Neural crest cell (in vitro differentiated cells): ENCODE data around the gene TANC1. TPM values are rescaled to one million over a fixed set of nuclear protein-coding genes. Genes with fewer than 3 reads are reported as not detected.
A peak's percentile ranks its signal among the peaks of the same experiment; 100 is the strongest.

Experiments
- DNase-seq: peaks from one replicate; pipeline ENCODE4 v3.0.0; 2021; ENCODE audit warnings: low read depth, mixed read lengths, low spot score
- H3K27ac Mint-ChIP-seq: one replicate; pipeline ENCODE4 v1.8.0; 2021; ENCODE audit warnings: mild to moderate bottlenecking, mixed read lengths; ENCODE audit not compliant: unreplicated experiment
- H3K27me3 Mint-ChIP-seq: 2 replicates; pipeline ENCODE4 v1.8.0; 2021; ENCODE audit warnings: low read depth, mild to moderate bottlenecking, mixed read lengths
- H3K36me3 Mint-ChIP-seq: 2 replicates; pipeline ENCODE4 v1.8.0; 2021; ENCODE audit warnings: low read depth, mild to moderate bottlenecking, mixed read lengths
- H3K4me1 Mint-ChIP-seq: 2 replicates; pipeline ENCODE4 v1.8.0; 2021; ENCODE audit warnings: mixed read lengths
- H3K4me3 Mint-ChIP-seq: one replicate; pipeline ENCODE4 v1.8.0; 2021; ENCODE audit warnings: mild to moderate bottlenecking, mixed read lengths
- H3K9me3 Mint-ChIP-seq: 2 replicates; pipeline ENCODE4 v1.8.0; 2021; ENCODE audit warnings: mixed read lengths
- total RNA-seq: library from RNA; stranded (reverse); gene quantifications from 2 replicates; pipeline ENCODE4 v1.2.1, GENCODE V29; 2021
- TF ChIP-seq, protein P1 (sequence below): fragments of 200-600 bp; sonication (generic); conservative IDR thresholded peaks from 2 replicates; pipeline ENCODE4 v1.5.0; 2021; ENCODE audit warnings: antibody characterized with exemption, mild to moderate bottlenecking

Gene TANC1
- total RNA-seq, 1 donor from 2014 or later = 13.2 TPM

DNA sequence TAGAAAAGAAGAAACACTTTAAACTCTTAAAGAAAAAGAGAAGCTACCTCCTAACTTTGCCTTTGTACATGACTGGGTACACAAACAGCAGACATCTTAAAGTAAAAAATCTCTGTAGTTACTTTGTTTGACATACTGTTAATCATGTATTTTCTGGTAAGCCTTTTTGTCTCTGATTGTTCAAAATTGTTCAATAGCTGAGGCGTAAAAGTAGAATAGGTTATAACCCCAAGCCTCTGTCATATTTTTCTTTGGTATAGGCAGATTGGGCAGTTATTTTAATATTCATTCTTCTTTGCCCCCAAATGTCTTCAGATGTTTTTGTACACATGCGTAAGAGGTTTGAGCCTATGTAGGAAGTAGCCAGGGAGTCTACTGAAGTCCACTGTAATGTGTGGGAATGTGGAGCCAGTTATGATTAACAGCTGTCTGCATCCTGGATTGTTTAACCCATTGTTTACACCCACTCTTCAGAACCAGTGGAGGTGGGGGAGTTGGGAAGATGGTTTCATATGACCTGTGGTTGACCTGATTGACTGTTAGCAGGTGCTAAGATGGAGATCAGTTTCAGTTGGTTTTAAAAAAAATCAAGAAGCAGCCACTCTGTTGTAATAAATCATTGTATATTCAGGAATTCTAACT, 150.5 kb downstream of the TANC1 start:
- no peaks in the 10 kb centered on the region for H3K27me3 Mint-ChIP-seq
- no peak overlapping the region for H3K4me3 Mint-ChIP-seq
- no peak for DNase-seq
- no peaks in the 10 kb centered on the region for H3K9me3 Mint-ChIP-seq
- no peak overlapping the region for H3K27ac Mint-ChIP-seq
- H3K36me3 Mint-ChIP-seq = peaks cover 3% of the 10 kb centered on the region
- peaks cover 14% of the 10 kb centered on the region for H3K4me1 Mint-ChIP-seq
- TF ChIP-seq, protein P1, sequence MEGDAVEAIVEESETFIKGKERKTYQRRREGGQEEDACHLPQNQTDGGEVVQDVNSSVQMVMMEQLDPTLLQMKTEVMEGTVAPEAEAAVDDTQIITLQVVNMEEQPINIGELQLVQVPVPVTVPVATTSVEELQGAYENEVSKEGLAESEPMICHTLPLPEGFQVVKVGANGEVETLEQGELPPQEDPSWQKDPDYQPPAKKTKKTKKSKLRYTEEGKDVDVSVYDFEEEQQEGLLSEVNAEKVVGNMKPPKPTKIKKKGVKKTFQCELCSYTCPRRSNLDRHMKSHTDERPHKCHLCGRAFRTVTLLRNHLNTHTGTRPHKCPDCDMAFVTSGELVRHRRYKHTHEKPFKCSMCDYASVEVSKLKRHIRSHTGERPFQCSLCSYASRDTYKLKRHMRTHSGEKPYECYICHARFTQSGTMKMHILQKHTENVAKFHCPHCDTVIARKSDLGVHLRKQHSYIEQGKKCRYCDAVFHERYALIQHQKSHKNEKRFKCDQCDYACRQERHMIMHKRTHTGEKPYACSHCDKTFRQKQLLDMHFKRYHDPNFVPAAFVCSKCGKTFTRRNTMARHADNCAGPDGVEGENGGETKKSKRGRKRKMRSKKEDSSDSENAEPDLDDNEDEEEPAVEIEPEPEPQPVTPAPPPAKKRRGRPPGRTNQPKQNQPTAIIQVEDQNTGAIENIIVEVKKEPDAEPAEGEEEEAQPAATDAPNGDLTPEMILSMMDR = no peak

DNA sequence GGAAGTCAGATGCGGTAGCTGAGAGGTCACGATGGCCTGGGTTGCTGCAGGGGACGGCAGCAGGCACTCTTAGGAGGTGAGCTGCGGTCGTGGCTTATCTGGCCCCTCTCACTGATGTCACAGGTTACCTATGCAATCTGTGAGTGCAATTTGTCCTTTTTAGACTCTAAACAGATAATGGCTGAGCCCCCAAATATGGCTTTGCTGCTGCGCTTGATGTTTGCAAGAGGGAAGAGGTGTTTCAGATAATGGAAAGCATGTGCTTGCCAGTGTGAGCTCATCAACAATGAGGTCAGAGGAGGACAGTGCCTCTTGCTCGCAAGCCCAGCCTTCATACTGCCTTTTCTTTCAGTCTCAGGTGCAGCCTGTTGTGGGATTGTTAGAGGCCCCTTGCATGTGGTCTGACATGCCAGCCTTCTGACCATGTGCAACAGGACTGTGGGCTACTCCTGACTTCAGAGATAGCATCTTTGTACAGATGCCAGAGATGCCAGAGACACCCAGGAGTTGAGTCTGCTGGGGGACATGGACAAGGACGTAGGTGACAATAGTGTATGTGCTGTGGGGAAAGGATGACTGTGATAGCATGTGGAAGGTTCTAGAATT, 151.3 kb downstream of the TANC1 start:
- H3K27me3 Mint-ChIP-seq = no peaks in the 10 kb centered on the region
- peaks cover 22% of the 10 kb centered on the region for H3K4me1 Mint-ChIP-seq
- peak overlapping the region; percentile 63 for H3K27ac Mint-ChIP-seq
- TF ChIP-seq, protein P1 = no peak
- H3K4me3 Mint-ChIP-seq = no peak overlapping the region
- H3K9me3 Mint-ChIP-seq = no peaks in the 10 kb centered on the region
- DNase-seq = no peak
- H3K36me3 Mint-ChIP-seq = peaks cover 1% of the 10 kb centered on the region

DNA sequence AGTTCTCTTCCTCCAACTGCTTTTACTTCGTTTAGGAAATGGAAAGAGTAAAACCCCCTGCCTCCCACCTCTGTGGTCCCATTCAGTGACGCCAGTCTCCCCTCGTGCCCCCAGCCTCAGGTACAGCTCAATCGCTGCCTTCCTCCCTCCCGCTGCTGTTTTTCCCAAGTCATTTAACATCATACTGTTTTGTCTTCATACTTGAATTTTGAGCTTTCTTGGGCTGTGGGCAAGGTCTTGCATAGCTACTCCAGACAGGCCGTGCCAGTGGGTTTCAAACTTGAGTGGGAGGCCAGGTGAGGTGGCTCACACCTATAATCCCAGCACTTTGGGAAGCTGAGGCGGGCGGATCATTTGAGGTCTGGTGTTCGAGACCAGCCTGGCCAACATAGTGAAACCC, 155.3 kb downstream of the TANC1 start:
- DNase-seq = no peak
- no peak overlapping the region for H3K4me3 Mint-ChIP-seq
- peaks cover 2% of the 10 kb centered on the region for H3K36me3 Mint-ChIP-seq
- peaks cover 29% of the 10 kb centered on the region for H3K4me1 Mint-ChIP-seq
- TF ChIP-seq, protein P1 = no peak
- H3K27ac Mint-ChIP-seq = no peak overlapping the region
- no peaks in the 10 kb centered on the region for H3K27me3 Mint-ChIP-seq
- no peaks in the 10 kb centered on the region for H3K9me3 Mint-ChIP-seq

DNA sequence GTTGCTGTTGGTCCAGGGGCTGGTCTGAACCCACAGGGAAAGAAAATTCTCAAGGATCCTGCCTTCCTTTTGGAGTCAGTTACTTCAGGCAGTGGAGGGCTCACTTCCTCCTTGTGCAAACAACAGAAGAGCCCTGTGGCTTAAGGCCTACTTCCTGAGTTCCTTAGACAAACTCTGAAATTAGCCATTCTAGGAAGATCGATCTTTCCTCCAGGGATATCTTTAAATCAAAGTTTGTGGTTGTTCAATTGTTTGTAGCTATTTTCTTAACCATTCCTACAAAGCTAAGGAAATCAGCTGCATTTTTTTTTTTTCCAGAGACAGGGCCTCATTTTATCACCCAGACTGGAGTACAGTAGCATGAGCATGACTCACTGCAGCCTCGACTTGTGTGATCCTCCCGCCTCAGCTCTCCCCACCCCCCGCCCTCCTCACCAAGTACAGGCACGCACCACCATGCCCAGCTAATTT, 156.0 kb downstream of the TANC1 start:
- peaks cover 34% of the 10 kb centered on the region for H3K4me1 Mint-ChIP-seq
- H3K9me3 Mint-ChIP-seq = no peaks in the 10 kb centered on the region
- H3K27ac Mint-ChIP-seq = peak overlapping the region; percentile 94
- DNase-seq = no peak
- no peak overlapping the region for H3K4me3 Mint-ChIP-seq
- H3K36me3 Mint-ChIP-seq = peaks cover 2% of the 10 kb centered on the region
- no peaks in the 10 kb centered on the region for H3K27me3 Mint-ChIP-seq
- TF ChIP-seq, protein P1 = no peak

GRCh38 chr2:159124931-159125467, 156.6 kb downstream of the TANC1 start:
- H3K36me3 Mint-ChIP-seq = peaks cover 2% of the 10 kb centered on the region
- H3K27ac Mint-ChIP-seq = peak overlapping the region; percentile 94
- TF ChIP-seq, protein P1 = no peak
- H3K27me3 Mint-ChIP-seq = no peaks in the 10 kb centered on the region
- peaks cover 34% of the 10 kb centered on the region for H3K4me1 Mint-ChIP-seq
- DNase-seq = no peak
- no peak overlapping the region for H3K4me3 Mint-ChIP-seq
- no peaks in the 10 kb centered on the region for H3K9me3 Mint-ChIP-seq
